GM12872 (cell line): ENCODE data around the gene HIRIP3.

ENCODE experiments used
- CTCF ChIP-seq: IDR thresholded peaks from 3 replicates; pipeline ENCODE4 v1.5.1; 2011; ENCODE audit warnings: low read depth, mild to moderate bottlenecking, low read length, moderate library complexity; ENCODE audit not compliant: insufficient read depth

The HIRIP3 gene

GRCh38 chr16:30024451-30024850 is 29.0 kb upstream of the HIRIP3 start:
- TF ChIP-seq CTCF: no peak

GRCh38 chr16:30023586-30023985 is 28.2 kb upstream of the HIRIP3 start:
- TF ChIP-seq CTCF: no peak

- TF ChIP-seq CTCF: no peak
Observed at GRCh38 chr16:30022887-30023286, 27.5 kb upstream of the HIRIP3 start, which contains the start of gene C16orf92. Gene C16orf92, plus strand, starts transcription at chr16:30023198. Its CDS starts 143 bp downstream, at chr16:30023341.

- TF ChIP-seq CTCF: no peak
Observed at GRCh38 chr16:30018731-30019158, 23.3 kb upstream of the HIRIP3 start.

GRCh38 chr16:30017277-30017656 is 21.9 kb upstream of the HIRIP3 start:
- no peak for TF ChIP-seq CTCF

- TF ChIP-seq CTCF: no peak
Observed at GRCh38 chr16:30016555-30017276, 21.3 kb upstream of the HIRIP3 start.

- no peak for TF ChIP-seq CTCF
Observed at GRCh38 chr16:30011714-30012504, 16.5 kb upstream of the HIRIP3 start.
